ENCODE data around the gene CRB1. TPM values are rescaled to one million over a fixed set of nuclear protein-coding genes. Genes with fewer than 3 reads are reported as not detected.
A peak's percentile ranks its signal among the peaks of the same experiment; 100 is the strongest.
"Not testable (repeated sequence)": the region's sequence is repeated elsewhere in the genome, so short reads cannot be mapped to it uniquely, and the experiment has no call there.

Gene CRB1
- total RNA-seq, 3 donors from 2014 or later: 0.51 TPM; not detected in 2

GRCh38 chr1:197481101-197481500 is 213.0 kb downstream of the CRB1 start:
- ATAC-seq (peak; percentile 14), DNase-seq (no peak)
- Histone ChIP-seq H3K4me1 (ENCODE audit: low read depth) (no peaks in the 10 kb centered on the region), H3K9me3 (no peaks in the 10 kb centered on the region), H3K4me3 (no peak overlapping the region), H3K36me3 (ENCODE audit: low read depth) (no peaks in the 10 kb centered on the region)
- intact Hi-C loops (cut with DNase I, micrococcal nuclease): no loop called here
- TF ChIP-seq, protein P1, sequence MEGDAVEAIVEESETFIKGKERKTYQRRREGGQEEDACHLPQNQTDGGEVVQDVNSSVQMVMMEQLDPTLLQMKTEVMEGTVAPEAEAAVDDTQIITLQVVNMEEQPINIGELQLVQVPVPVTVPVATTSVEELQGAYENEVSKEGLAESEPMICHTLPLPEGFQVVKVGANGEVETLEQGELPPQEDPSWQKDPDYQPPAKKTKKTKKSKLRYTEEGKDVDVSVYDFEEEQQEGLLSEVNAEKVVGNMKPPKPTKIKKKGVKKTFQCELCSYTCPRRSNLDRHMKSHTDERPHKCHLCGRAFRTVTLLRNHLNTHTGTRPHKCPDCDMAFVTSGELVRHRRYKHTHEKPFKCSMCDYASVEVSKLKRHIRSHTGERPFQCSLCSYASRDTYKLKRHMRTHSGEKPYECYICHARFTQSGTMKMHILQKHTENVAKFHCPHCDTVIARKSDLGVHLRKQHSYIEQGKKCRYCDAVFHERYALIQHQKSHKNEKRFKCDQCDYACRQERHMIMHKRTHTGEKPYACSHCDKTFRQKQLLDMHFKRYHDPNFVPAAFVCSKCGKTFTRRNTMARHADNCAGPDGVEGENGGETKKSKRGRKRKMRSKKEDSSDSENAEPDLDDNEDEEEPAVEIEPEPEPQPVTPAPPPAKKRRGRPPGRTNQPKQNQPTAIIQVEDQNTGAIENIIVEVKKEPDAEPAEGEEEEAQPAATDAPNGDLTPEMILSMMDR (IDR thresholded peaks at IDR 0.05): no peak

DNA sequence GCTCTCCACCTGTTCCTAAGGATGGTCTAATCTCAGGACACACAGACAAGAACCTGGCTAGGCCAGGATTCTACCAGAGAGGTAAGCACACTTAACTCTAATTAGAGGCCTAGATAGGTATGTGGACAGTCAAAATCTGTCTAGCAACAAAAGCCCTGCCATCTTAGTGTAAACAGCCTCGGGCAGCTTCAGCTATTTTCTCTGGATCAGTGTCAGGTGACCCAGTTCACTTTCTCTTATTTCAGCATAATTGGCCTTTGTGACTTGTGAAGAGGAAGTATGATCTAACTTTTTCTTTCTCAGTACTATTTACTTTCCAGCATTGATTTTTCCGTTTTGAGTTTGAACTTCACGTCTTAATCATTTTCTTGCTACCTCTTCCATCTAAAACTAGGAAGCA is 217.7 kb downstream of the CRB1 start:
- no peak overlapping the region for H3K4me3 ChIP-seq
- no peaks in the 10 kb centered on the region for H3K9me3 ChIP-seq
- intact Hi-C loops (cut with DNase I, micrococcal nuclease): no loop called here
- H3K36me3 ChIP-seq (ENCODE audit: low read depth): no peaks in the 10 kb centered on the region
- H3K4me1 ChIP-seq (ENCODE audit: low read depth): no peaks in the 10 kb centered on the region
- ATAC-seq: no peak
- DNase-seq: no peak
- TF ChIP-seq, protein P1 (IDR thresholded peaks at IDR 0.05): no peak

DNA sequence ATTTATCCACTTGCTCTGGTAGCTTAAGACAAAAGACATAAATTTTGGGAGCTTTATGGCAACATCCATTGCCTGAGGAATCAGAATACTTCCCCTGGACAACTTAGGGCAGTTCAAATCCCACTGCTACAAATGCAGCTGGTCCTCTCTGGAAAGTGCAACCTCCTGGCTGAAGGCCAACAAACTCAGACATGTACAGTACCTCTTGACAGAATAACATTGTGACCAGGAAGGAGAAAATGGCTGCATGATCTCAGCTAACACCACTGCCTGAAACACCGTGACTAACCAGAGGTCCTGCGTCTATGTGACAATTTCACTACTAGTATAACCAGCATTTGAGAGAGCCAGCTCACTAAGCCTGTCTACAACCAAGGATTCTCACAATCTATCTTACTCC is 218.9 kb downstream of the CRB1 start:
- no peak for ATAC-seq
- no peak for DNase-seq
- TF ChIP-seq, protein P1 (IDR thresholded peaks at IDR 0.05): no peak
- Histone ChIP-seq H3K36me3 (ENCODE audit: low read depth) (no peaks in the 10 kb centered on the region), H3K9me3 (no peaks in the 10 kb centered on the region), H3K4me3 (no peak overlapping the region), H3K4me1 (ENCODE audit: low read depth) (no peaks in the 10 kb centered on the region)
- intact Hi-C loops (cut with DNase I, micrococcal nuclease): no loop called here

DNA sequence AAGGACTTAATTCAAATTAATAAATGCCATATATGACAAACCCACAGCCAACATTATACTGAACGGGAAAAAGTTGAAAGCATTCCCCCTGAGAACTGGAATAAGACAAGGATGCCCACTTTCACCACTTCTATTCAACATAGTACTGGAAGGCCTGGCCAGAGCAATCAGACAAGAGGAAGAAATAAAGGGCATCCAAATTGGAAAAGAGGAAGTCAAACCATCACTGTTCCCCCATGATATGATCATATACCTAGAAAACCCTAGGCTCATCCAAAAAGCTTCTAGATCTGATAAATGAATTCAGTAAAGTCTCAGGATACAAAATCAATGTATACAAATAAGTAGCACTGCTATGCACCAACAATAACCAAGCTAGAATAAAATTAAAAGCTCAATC is 223.5 kb downstream of the CRB1 start:
- H3K4me3 ChIP-seq; H3K4me1 ChIP-seq (ENCODE audit: low read depth); intact Hi-C loops (cut with DNase I, micrococcal nuclease); DNase-seq; ATAC-seq; H3K9me3 ChIP-seq; H3K36me3 ChIP-seq (ENCODE audit: low read depth): not testable (repeated sequence)

- Histone ChIP-seq H3K4me3 (no peak overlapping the region), H3K9me3 (no peaks in the 10 kb centered on the region), H3K36me3 (ENCODE audit: low read depth) (no peaks in the 10 kb centered on the region), H3K4me1 (ENCODE audit: low read depth) (no peaks in the 10 kb centered on the region)
- ATAC-seq (no peak), DNase-seq (no peak)
- intact Hi-C loops (cut with DNase I, micrococcal nuclease): no loop called here
- TF ChIP-seq, protein P1 (IDR thresholded peaks at IDR 0.05): no peak
These were observed 228.7 kb downstream of the CRB1 start for GRCh38 chr1:197496722-197497121.

DNA sequence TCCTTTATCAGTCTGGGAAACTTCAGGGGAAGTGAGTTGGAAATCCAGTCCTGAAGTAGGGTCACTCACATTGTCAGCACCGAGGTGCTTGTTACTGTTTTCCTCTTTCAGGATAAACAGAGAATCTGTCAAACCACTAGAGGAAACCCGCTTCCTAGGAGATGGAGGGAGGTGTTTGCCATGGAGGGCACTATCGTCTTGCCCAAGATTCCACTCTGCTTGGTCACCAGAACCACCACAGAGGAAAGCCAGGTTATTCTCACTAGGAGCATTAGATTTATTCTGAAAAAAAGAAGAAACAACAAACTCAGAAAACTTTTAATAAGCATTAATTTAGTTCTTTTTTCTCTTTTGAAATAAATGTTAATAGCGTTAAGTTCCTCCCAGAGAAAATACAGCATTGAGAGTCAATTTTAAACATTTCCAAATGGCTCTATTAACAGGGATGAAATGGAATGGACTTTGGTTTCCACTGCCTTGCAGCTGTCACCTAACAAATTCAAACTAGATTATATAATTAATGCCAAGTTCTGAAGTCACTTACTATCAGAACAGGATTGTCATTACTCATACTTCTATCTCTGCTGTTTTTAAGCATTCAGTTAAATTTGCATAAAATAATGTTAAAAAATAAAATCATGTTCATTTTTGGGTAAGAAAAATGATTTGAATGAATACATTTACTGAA is 242.8 kb downstream of the CRB1 start:
- DNase-seq: no peak
- intact Hi-C loops (cut with DNase I, micrococcal nuclease): no loop called here
- no peak for ATAC-seq
- Histone ChIP-seq H3K9me3 (no peaks in the 10 kb centered on the region), H3K4me1 (ENCODE audit: low read depth) (no peaks in the 10 kb centered on the region), H3K4me3 (no peak overlapping the region), H3K36me3 (ENCODE audit: low read depth) (peaks cover 5% of the 10 kb centered on the region)
- TF ChIP-seq, protein P1 (IDR thresholded peaks at IDR 0.05): no peak

All from mucosa of descending colon (tissue), 3 donors.